H1 (cell line): Measurements from ENCODE around the gene SCART1. TPM values are rescaled to one million over a fixed set of nuclear protein-coding genes. Genes with fewer than 3 reads are reported as not detected.

Source experiments
- ATF2 ChIP-seq: IDR thresholded peaks from 2 replicates; pipeline ENCODE4 v1.6.1; 2012; ENCODE audit warnings: low read length, inconsistent platforms
- CHD7 ChIP-seq: fragments of 300-600 bp; sonication (generic); IDR thresholded peaks from 2 replicates; pipeline ENCODE4 v1.7.1; 2012; ENCODE audit warnings: low read length, moderate library complexity, mild to moderate bottlenecking, inconsistent platforms; ENCODE audit not compliant: insufficient replicate concordance
- CTCF ChIP-seq, 3 experiments: IDR thresholded peaks; 1 replicate in 2 of 3; 2 replicates in 1 of 3; pipeline versions ENCODE4 v1.5.1 to v1.6.1; 2011; ENCODE audit warnings: low read length in 3 of 3, mild to moderate bottlenecking in 3 of 3, inconsistent platforms in 2 of 3, low read depth in 1 of 3, moderate library complexity in 1 of 3; ENCODE audit not compliant: insufficient read depth in 1 of 3; ENCODE audit errors: control extremely low read depth in 1 of 3
- MAFK ChIP-seq: IDR thresholded peaks from 2 replicates; pipeline ENCODE4 v1.6.1; 2012; ENCODE audit warnings: low read depth, mild to moderate bottlenecking, improper control_type of control experiment, low read length
- PHF8 ChIP-seq: fragments of 200-600 bp; sonication (generic); conservative IDR thresholded peaks from 2 replicates; pipeline ENCODE4 v1.7.1; 2012; ENCODE audit warnings: low read depth, mild to moderate bottlenecking, inconsistent platforms, low read length, moderate library complexity
- polyA plus RNA-seq, 7 experiments: library from polyadenylated mRNA; depleted of rRNA in 3 of 7; stranded (reverse) in 5 of 7; unstranded in 2 of 7; fragments of >200 nt in 5 of 7; fragments of 200-250 nt in 2 of 7; gene quantifications; 1 replicate in 5 of 7; 2 replicates in 1 of 7; 4 replicates in 1 of 7; pipeline versions ENCODE4 v1.2.1 to v1.2.3, GENCODE V29; 2011 to 2013; ENCODE audit warnings: missing spikeins in 2 of 7, mixed read lengths in 2 of 7
- total RNA-seq: library from RNA; stranded (reverse); fragmentation: NEBNext Ultra II Directional; extraction: Animal tissue kit (Norgen Biotek cat#: 25700); gene quantifications from 2 replicates; pipeline ENCODE4 v1.2.1, GENCODE V29; 2021

Gene SCART1
- total and polyA plus RNA-seq, 2 of the 8 experiments (the other 6 are each of a cell fraction or from before 2014, with no cell fraction given) = 0.14 to 0.19 TPM

GRCh38 chr10:133411523-133412380 lies 42.0 kb upstream of the SCART1 start (continued):
- TF ChIP-seq CHD7 (no peak), CTCF (IDR thresholded peaks at IDR 0.05; ENCODE audit: control extremely low read depth in 1 of 3, insufficient read depth in 1 of 3, low read depth in 1 of 3, low read length in 3 of 3) (no peak), ATF2 (no peak), PHF8 (no peak), MAFK (no peak)
